ENCODE results near the gene AATK. TPM values are rescaled to one million over a fixed set of nuclear protein-coding genes. Genes with fewer than 3 reads are reported as not detected.
A peak's percentile ranks its signal among the peaks of the same experiment; 100 is the strongest.

The AATK gene
- total and polyA plus RNA-seq, 2 of the 4 experiments (the other 2 are of a cell fraction), result under 0.01 to 0.21 TPM

GRCh38 chr17:81178136-81179091, 12.4 kb upstream of the AATK start:
- Histone ChIP-seq H4K91ac (ENCODE audit: insufficient read depth, low read depth, low read length) (no peak overlapping the region), H3K4me3 (ENCODE audit: insufficient read depth, low read depth, low read length) (no peak overlapping the region), H3K79me1 (ENCODE audit: low read depth in 1 of 2, low read length in 2 of 2) (no peaks in the 10 kb centered on the region), H3K4me2 (ENCODE audit: low read depth, low read length) (no peak overlapping the region), H3K56ac (ENCODE audit: extremely low read depth, insufficient read depth, low read length) (no peak overlapping the region), H2BK15ac (ENCODE audit: low read depth, low read length) (no peak overlapping the region), H2BK20ac (ENCODE audit: low read depth, low read length) (no peak overlapping the region), H3K4me1 (ENCODE audit: control insufficient read depth, insufficient read depth, low read length) (no peaks in the 10 kb centered on the region), H4K8ac (ENCODE audit: low read depth in 2 of 2, low read length in 2 of 2) (no peak overlapping the region), H4K20me1 (ENCODE audit: insufficient read depth, low read length) (no peaks in the 10 kb centered on the region), H3K18ac (ENCODE audit: low read depth, low read length) (no peak overlapping the region), H2BK5ac (ENCODE audit: low read depth, low read length, poor library complexity, severe bottlenecking) (no peak overlapping the region), H4K5ac (ENCODE audit: low read depth, low read length) (no peak overlapping the region), H3K9ac (ENCODE audit: low read depth, low read length) (no peak overlapping the region), H3K14ac (replicated peaks; ENCODE audit: low read depth, low read length) (no peak overlapping the region), H3K23ac (ENCODE audit: low read depth, low read length) (no peak overlapping the region), H3K27me3 (ENCODE audit: control insufficient read depth, insufficient read depth, low read length) (no peaks in the 10 kb centered on the region; the same call in 1 of the 2 replicates), H3K4ac (ENCODE audit: low read depth, low read length) (no peak overlapping the region), H3K9me1 (ENCODE audit: insufficient read depth, low read length) (no peaks in the 10 kb centered on the region), H3K9me3 (ENCODE audit: control insufficient read depth, insufficient read depth, low read length) (no peaks in the 10 kb centered on the region), H3K27ac (ENCODE audit: insufficient read depth, low read length) (no peak overlapping the region), H2AK9ac (replicated peaks; ENCODE audit: low read depth, low read length, poor library complexity) (no peak overlapping the region), H3K36me3 (ENCODE audit: control insufficient read depth, insufficient read depth, low read length) (no peaks in the 10 kb centered on the region), H2AFZ (replicated peaks; ENCODE audit: low read length, poor library complexity) (peak overlapping the region; percentile 32), H2BK120ac (ENCODE audit: low read depth, low read length) (no peak overlapping the region), H2AK5ac (ENCODE audit: low read depth, low read length) (no peak overlapping the region)
- 75% methylated on average over 6 of the region's 25 CpGs; no CpG with 5 or more reads in 1 of the 2 experiments for WGBS, 2 experiments (ENCODE audit: extremely low coverage in 2 of 2, insufficient read length in 1 of 2)
- in situ Hi-C loops (cut with MboI; ENCODE audit: low sequenced_read_pairs), result no loop called here
- no TSS peak for BruUV-seq (replicated peaks)
- intact Hi-C loops (cut with micrococcal nuclease), result no loop called here
- DNase-seq (no peak), ATAC-seq (ENCODE audit: low read depth) (no peak)
- ChIA-PET POLR2A (ENCODE audit: unreplicated experiment) (no interaction called here), CTCF (interaction anchor here (0.8 kb wide), 1 partner anchor 20 kb away, joined by 3 read pairs; no protein-coding TSS in a partner anchor)
- TF ChIP-seq CEBPB (IDR thresholded peaks at IDR 0.05; ENCODE audit: low read depth, low read length) (no peak), BHLHE40 (IDR thresholded peaks at IDR 0.05; ENCODE audit: low read depth, low read length) (no peak)
- dilution Hi-C loops (cut with HindIII; ENCODE audit: low sequenced_read_pairs, unreplicated experiment), result no loop called here

All from IMR-90 (cell line).